ENCODE measurements around the gene PID1.

Gene PID1

DNA sequence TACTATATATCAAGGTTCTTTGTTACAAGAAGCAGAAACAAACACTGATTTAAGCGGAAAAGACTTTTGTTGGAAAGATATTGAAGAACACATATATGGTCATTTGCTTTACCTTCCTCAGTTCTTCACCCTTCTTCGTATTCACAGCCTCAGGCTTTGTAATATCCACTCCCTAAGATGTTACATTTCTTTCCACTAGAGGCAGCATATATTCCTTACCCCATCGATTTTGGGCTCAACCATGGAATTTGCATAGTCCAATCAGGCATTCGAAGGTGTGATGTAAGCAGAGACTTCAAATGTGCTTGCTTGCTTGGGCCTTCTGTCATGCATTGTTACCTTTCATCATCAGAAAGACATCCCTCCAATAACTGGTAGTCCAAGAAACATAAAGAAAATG is 287.4 kb downstream of the PID1 start:
- no peak for DNase-seq (ENCODE audit: low read depth)
- TF ChIP-seq, protein P1, sequence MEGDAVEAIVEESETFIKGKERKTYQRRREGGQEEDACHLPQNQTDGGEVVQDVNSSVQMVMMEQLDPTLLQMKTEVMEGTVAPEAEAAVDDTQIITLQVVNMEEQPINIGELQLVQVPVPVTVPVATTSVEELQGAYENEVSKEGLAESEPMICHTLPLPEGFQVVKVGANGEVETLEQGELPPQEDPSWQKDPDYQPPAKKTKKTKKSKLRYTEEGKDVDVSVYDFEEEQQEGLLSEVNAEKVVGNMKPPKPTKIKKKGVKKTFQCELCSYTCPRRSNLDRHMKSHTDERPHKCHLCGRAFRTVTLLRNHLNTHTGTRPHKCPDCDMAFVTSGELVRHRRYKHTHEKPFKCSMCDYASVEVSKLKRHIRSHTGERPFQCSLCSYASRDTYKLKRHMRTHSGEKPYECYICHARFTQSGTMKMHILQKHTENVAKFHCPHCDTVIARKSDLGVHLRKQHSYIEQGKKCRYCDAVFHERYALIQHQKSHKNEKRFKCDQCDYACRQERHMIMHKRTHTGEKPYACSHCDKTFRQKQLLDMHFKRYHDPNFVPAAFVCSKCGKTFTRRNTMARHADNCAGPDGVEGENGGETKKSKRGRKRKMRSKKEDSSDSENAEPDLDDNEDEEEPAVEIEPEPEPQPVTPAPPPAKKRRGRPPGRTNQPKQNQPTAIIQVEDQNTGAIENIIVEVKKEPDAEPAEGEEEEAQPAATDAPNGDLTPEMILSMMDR (IDR thresholded peaks at IDR 0.05; ENCODE audit: low read depth, low read length, missing control alignments), result no peak
- no peak overlapping the region for H3K4me3 ChIP-seq (ENCODE audit: low read depth, low read length)
- in situ Hi-C loops (cut with HindIII; ENCODE audit: low sequenced_read_pairs), result no loop called here

DNA sequence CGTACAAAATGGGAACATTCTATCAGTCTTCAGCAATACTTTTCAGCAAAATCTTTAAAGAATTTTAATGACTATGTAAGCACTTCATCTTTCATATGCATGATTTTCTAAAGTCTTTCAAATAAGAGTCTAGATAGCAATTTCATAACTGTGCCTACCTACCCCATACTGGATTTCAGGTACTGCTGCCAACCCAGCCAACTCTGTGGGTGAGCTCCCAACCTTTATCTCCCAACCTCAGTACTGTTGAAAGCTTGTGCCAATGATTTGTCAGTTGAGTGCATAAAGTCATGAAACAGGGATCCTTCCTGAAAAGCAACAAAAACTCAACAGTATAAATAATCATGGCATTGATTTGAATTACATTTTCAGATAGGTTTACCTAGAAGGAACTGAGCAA is 296.9 kb downstream of the PID1 start:
- no peak for DNase-seq (ENCODE audit: low read depth)
- in situ Hi-C loops (cut with HindIII; ENCODE audit: low sequenced_read_pairs), result no loop called here
- no peak overlapping the region for H3K4me3 ChIP-seq (ENCODE audit: low read depth, low read length)
- TF ChIP-seq, protein P1 (IDR thresholded peaks at IDR 0.05; ENCODE audit: low read depth, low read length, missing control alignments), result no peak

All from astrocyte of the cerebellum (primary cell).